ENCODE measurements around the gene AP2A1. TPM values are rescaled to one million over a fixed set of nuclear protein-coding genes. Genes with fewer than 3 reads are reported as not detected.

AP2A1 gene
- total and polyA plus RNA-seq, 9 of the 15 experiments (the other 6 are each of a cell fraction or from before 2014, with no cell fraction given) = 0.55 to 150 (median 31.9) TPM

GRCh38 chr19:49808711-49809159 is 41.9 kb downstream of the AP2A1 start:
- CTCF ChIA-PET (ENCODE audit: low intra/inter-chr PET ratio) = interaction anchor here (0.6 kb wide), 1 partner anchor 10 kb away, joined by 3 read pairs; no protein-coding TSS in a partner anchor
- intact Hi-C loops (cut with micrococcal nuclease) = loop anchor here (5.0 kb wide), 1 partner anchor 41 kb away; the partner anchor contains the start of gene AP2A1
- TF ChIP-seq, protein P1, sequence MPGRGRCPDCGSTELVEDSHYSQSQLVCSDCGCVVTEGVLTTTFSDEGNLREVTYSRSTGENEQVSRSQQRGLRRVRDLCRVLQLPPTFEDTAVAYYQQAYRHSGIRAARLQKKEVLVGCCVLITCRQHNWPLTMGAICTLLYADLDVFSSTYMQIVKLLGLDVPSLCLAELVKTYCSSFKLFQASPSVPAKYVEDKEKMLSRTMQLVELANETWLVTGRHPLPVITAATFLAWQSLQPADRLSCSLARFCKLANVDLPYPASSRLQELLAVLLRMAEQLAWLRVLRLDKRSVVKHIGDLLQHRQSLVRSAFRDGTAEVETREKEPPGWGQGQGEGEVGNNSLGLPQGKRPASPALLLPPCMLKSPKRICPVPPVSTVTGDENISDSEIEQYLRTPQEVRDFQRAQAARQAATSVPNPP (IDR thresholded peaks at IDR 0.05; ENCODE audit: borderline replicate concordance, insufficient read depth, insufficient read length) = no peak
- peak; percentile 39; the same call in 1 of the 2 replicates for TF ChIP-seq EGR1 (conservative IDR thresholded peaks at IDR 0.05)
- TF ChIP-seq ZBTB33 (CRISPR knock-in tag; IDR thresholded peaks at IDR 0.05) = peak; percentile 98
- peak; percentile 64 for TF ChIP-seq SUPT5H (IDR thresholded peaks at IDR 0.05)
- TF ChIP-seq HNRNPL (IDR thresholded peaks at IDR 0.05; ENCODE audit: low read depth, low read length) = no peak
- TF ChIP-seq, protein P2, sequence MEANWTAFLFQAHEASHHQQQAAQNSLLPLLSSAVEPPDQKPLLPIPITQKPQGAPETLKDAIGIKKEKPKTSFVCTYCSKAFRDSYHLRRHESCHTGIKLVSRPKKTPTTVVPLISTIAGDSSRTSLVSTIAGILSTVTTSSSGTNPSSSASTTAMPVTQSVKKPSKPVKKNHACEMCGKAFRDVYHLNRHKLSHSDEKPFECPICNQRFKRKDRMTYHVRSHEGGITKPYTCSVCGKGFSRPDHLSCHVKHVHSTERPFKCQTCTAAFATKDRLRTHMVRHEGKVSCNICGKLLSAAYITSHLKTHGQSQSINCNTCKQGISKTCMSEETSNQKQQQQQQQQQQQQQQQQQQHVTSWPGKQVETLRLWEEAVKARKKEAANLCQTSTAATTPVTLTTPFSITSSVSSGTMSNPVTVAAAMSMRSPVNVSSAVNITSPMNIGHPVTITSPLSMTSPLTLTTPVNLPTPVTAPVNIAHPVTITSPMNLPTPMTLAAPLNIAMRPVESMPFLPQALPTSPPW (CRISPR knock-in tag; IDR thresholded peaks at IDR 0.05) = peak; percentile 93
- TF ChIP-seq, protein P3, sequence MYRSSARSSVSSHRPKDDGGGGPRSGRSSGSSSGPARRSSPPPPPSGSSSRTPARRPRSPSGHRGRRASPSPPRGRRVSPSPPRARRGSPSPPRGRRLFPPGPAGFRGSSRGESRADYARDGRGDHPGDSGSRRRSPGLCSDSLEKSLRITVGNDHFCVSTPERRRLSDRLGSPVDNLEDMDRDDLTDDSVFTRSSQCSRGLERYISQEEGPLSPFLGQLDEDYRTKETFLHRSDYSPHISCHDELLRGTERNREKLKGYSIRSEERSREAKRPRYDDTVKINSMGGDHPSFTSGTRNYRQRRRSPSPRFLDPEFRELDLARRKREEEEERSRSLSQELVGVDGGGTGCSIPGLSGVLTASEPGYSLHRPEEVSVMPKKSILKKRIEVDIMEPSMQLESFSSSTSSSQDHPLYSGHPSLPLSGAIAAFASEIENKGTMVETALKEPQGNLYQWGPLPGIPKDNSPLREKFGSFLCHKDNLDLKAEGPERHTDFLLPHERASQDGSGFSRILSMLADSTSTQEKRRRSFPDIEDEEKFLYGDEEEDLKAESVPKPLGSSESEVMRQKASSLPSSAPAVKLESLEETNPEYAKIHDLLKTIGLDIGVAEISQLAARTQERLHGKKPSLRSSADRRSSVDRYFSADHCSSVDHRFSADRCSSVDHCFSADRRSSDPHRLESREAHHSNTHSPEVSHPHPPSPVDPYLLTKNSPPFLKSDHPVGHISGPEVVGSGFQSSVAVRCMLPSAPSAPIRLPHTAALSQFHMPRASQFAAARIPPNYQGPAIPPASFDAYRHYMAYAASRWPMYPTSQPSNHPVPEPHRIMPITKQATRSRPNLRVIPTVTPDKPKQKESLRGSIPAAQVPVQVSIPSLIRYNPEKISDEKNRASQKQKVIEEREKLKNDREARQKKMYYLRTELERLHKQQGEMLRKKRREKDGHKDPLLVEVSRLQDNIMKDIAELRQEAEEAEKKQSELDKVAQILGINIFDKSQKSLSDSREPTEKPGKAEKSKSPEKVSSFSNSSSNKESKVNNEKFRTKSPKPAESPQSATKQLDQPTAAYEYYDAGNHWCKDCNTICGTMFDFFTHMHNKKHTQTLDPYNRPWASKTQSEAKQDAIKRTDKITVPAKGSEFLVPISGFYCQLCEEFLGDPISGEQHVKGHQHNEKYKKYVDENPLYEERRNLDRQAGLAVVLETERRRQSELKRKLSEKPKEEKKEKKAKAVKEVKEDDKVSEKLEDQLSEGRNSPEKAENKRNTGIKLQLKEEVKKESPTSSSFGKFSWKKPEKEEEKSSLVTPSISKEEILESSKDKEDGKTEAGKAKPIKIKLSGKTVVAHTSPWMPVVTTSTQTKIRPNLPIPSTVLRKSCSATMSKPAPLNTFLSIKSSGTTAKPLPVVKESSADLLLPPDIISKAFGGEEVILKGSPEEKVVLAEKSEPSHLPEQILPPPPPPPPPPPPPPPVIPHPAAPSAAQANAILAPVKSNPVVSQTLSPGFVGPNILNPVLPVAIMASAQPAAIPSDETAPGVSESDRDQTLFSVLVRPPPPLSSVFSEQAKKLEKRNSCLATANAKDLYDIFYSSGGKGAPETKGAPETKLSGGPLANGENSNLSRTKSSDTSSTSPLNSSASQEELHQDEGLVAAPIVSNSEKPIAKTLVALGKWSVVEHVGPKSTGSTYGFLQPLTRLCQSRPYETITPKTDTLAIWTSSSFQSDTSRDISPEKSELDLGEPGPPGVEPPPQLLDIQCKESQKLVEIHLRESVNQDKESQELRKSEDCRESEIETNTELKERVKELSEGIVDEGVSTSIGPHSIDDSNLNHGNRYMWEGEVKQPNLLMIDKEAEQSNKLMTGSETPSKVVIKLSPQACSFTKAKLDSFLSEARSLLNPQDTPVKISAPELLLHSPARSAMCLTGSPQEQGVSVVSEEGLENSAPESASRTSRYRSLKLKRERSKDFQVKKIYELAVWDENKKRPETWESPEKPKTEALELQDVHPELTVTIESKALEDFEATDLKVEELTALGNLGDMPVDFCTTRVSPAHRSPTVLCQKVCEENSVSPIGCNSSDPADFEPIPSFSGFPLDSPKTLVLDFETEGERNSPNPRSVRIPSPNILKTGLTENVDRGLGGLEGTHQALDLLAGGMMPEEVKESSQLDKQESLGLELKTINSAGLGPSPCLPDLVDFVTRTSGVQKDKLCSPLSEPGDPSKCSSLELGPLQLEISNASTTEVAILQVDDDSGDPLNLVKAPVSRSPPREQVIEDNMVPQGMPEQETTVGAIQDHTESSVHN (IDR thresholded peaks at IDR 0.05; ENCODE audit: borderline replicate concordance in 1 of 2, low read depth in 1 of 2) = no peak

More at GRCh38 chr19:49808711-49809159, 41.9 kb downstream of the AP2A1 start:
- Histone ChIP-seq H3K79me2 (ENCODE audit: control insufficient read depth, insufficient read depth, low read length) (no peaks in the 10 kb centered on the region), H3K36me3 (ENCODE audit: control insufficient read depth, insufficient read depth, low read length) (peaks cover 42% of the 10 kb centered on the region), H3K27ac (ENCODE audit: extremely low read depth, low read depth, low read length) (no peak overlapping the region; the same call in 2 of the 3 replicates), H3K9me3 (replicated peaks; ENCODE audit: control insufficient read depth, insufficient read depth, low read depth, low read length) (no peaks in the 10 kb centered on the region), H4K20me1 (replicated peaks; ENCODE audit: control insufficient read depth, insufficient read depth, low read length) (peaks cover 5% of the 10 kb centered on the region), H3K4me2 (ENCODE audit: insufficient read depth, low read length) (peak overlapping the region; percentile 50), H3K27me3 (ENCODE audit: control insufficient read depth in 2 of 2, insufficient read depth in 2 of 2, low read length in 2 of 2) (no peaks in the 10 kb centered on the region), H2AFZ (ENCODE audit: low read depth, low read length) (no peak overlapping the region; the same call in 1 of the 2 replicates), H3K4me3 (no peak overlapping the region), H3K9me1 (ENCODE audit: control insufficient read depth, insufficient read depth, low read length) (no peaks in the 10 kb centered on the region), H3K4me1 (replicated peaks in 1 of 2; ENCODE audit: control insufficient read depth in 2 of 2, insufficient read depth in 2 of 2, low read length in 2 of 2) (peaks cover 25 to 55% of the 10 kb centered on the region in 2 experiments), H3K9ac (ENCODE audit: insufficient read depth in 1 of 2, low read depth in 2 of 2, low read length in 2 of 2) (peak overlapping the region in 1 of 2 experiments; percentile 86; a peak in 3 of 4 replicates)
- FAIRE-seq = peak; percentile 62
- peak; percentile 76 for ATAC-seq
- BruUV-seq (replicated peaks) = no TSS peak
- DNase-seq (ENCODE audit: extremely low read depth in 1 of 4, low spot score in 3 of 4) = peak; percentile 92 to 97 (median 96)
- POLR2A ChIA-PET = interaction anchor here (0.6 to 1.0 kb wide), 2 partner anchors 21 to 67 kb away, joined by 3 read pairs; no protein-coding TSS in a partner anchor
- WGBS (ENCODE audit: insufficient coverage, low coverage, missing lambda C conversion rate) = 29% methylated on average over 22 of the region's 31 CpGs
- in situ Hi-C loops (cut with MboI) = no loop called here
